Lower lobe of right lung (tissue), 2 donors: ENCODE results near the gene ARHGEF1. TPM values are rescaled to one million over a fixed set of nuclear protein-coding genes. Genes with fewer than 3 reads are reported as not detected.

Experiments used
- ATAC-seq, 2 donors: fragments of 200-7000 bp; cut with Tn5 transposase; one replicate each; pipeline ENCODE4 v1.9.1; 2020 to 2022; ENCODE audit warnings: mild to moderate bottlenecking in 2 of 2, moderate library complexity in 2 of 2
- DNase-seq: peaks from one replicate; pipeline ENCODE4 v3.0.0-alpha.2; 2020
- H3K27ac ChIP-seq: fragments of 200-600 bp; one replicate; pipeline ENCODE4 v1.8.0; 2022
- H3K27me3 ChIP-seq: fragments of 200-600 bp; one replicate; pipeline ENCODE4 v1.8.0; 2022; ENCODE audit warnings: low read depth
- H3K36me3 ChIP-seq: fragments of 200-600 bp; one replicate; pipeline ENCODE4 v1.8.0; 2022; ENCODE audit warnings: mild to moderate bottlenecking
- H3K4me1 ChIP-seq: fragments of 200-600 bp; one replicate; pipeline ENCODE4 v1.8.0; 2022
- H3K4me3 ChIP-seq: fragments of 200-600 bp; one replicate; pipeline ENCODE4 v1.8.0; 2022; ENCODE audit warnings: mild to moderate bottlenecking
- H3K9me3 ChIP-seq: fragments of 200-600 bp; one replicate; pipeline ENCODE4 v1.8.0; 2022
- CTCF ChIP-seq: fragments of 200-600 bp; IDR thresholded peaks from one replicate; pipeline ENCODE4 v1.8.0; 2022; ENCODE audit warnings: antibody characterized with exemption, mild to moderate bottlenecking
- intact Hi-C: fragments of 100-400 bp; cut with DNase I; formaldehyde crosslinking; loops from one replicate; pipeline ENCODE4 v1.11.0; 2022
- total RNA-seq: library from RNA; stranded (reverse); fragmentation: NEBNext Ultra II Directional; extraction: Animal tissue kit (Norgen Biotek cat#: 25700); gene quantifications from one replicate; pipeline ENCODE4 v1.2.1, GENCODE V29; 2021
- donor health status: DM: no; HTN: yes; CAD: no; lungs with severe emphysema.

Gene ARHGEF1
- total RNA-seq, 1 donor from 2014 or later = 206 TPM

GRCh38 chr19:41932720-41933332 is 49.8 kb downstream of the ARHGEF1 start:
- H3K36me3 ChIP-seq = no peaks in the 10 kb centered on the region
- peaks cover 60% of the 10 kb centered on the region for H3K27me3 ChIP-seq
- H3K4me1 ChIP-seq = peaks cover 14% of the 10 kb centered on the region
- no peak for TF ChIP-seq CTCF
- no peak for DNase-seq
- intact Hi-C loops = loop anchor here (10.0 kb wide), 1 partner anchor 48 kb away; the partner anchor contains the start of gene ARHGEF1
- no peak overlapping the region for H3K4me3 ChIP-seq
- no peak overlapping the region for H3K27ac ChIP-seq
- ATAC-seq = no peak
- no peaks in the 10 kb centered on the region for H3K9me3 ChIP-seq

GRCh38 chr19:41933693-41934426 is 50.9 kb downstream of the ARHGEF1 start:
- no peaks in the 10 kb centered on the region for H3K9me3 ChIP-seq
- no peak for ATAC-seq
- H3K27ac ChIP-seq = no peak overlapping the region
- intact Hi-C loops = loop anchor here (10.0 kb wide), 1 partner anchor 49 kb away; the partner anchor contains the start of gene ARHGEF1
- H3K4me1 ChIP-seq = peaks cover 5% of the 10 kb centered on the region
- TF ChIP-seq CTCF = no peak
- no peaks in the 10 kb centered on the region for H3K36me3 ChIP-seq
- no peak for DNase-seq
- no peak overlapping the region for H3K4me3 ChIP-seq
- peaks cover 49% of the 10 kb centered on the region for H3K27me3 ChIP-seq

GRCh38 chr19:41934849-41935374 is 51.9 kb downstream of the ARHGEF1 start:
- Histone ChIP-seq H3K36me3 (no peaks in the 10 kb centered on the region), H3K9me3 (no peaks in the 10 kb centered on the region), H3K4me3 (no peak overlapping the region), H3K27ac (no peak overlapping the region), H3K27me3 (peaks cover 42% of the 10 kb centered on the region), H3K4me1 (peaks cover 2% of the 10 kb centered on the region)
- peak; percentile 78 for TF ChIP-seq CTCF
- ATAC-seq (peak; percentile 69 to 85), DNase-seq (peak; percentile 70)
- intact Hi-C loops = loop anchor here (10.0 kb wide), 1 partner anchor 50 kb away; the partner anchor contains the start of gene ARHGEF1

GRCh38 chr19:41935760-41936415 is 52.9 kb downstream of the ARHGEF1 start:
- ATAC-seq = no peak
- H3K9me3 ChIP-seq = no peaks in the 10 kb centered on the region
- intact Hi-C loops = loop anchor here (10.0 kb wide), 1 partner anchor 51 kb away; the partner anchor contains the start of gene ARHGEF1
- H3K36me3 ChIP-seq = no peaks in the 10 kb centered on the region
- H3K27me3 ChIP-seq = peaks cover 42% of the 10 kb centered on the region
- H3K27ac ChIP-seq = no peak overlapping the region
- H3K4me1 ChIP-seq = peaks cover 12% of the 10 kb centered on the region
- DNase-seq = no peak
- no peak overlapping the region for H3K4me3 ChIP-seq
- TF ChIP-seq CTCF = no peak

GRCh38 chr19:41936416-41936850 is 53.4 kb downstream of the ARHGEF1 start:
- no peak for TF ChIP-seq CTCF
- Histone ChIP-seq H3K36me3 (no peaks in the 10 kb centered on the region), H3K4me3 (no peak overlapping the region), H3K9me3 (no peaks in the 10 kb centered on the region), H3K27ac (no peak overlapping the region), H3K27me3 (peaks cover 42% of the 10 kb centered on the region), H3K4me1 (peaks cover 15% of the 10 kb centered on the region)
- intact Hi-C loops = loop anchor here (10.0 kb wide), 1 partner anchor 52 kb away; the partner anchor contains the start of gene ARHGEF1
- ATAC-seq = no peak
- no peak for DNase-seq
